Endothelial cell of umbilical vein (primary cell): Measurements from ENCODE around the gene C1RL. TPM values are rescaled to one million over a fixed set of nuclear protein-coding genes. Genes with fewer than 3 reads are reported as not detected.

Source experiments
- BruUV-seq: library from RNA; stranded (reverse); fragments of 400-500 nt; replicated peaks from 2 replicates; lab custom pipeline; 2021; lab: Mats Ljungman, UMichigan
- CTCF ChIA-PET: fragments of 300-600, 350-600 bp; sonication (Branson Sonifier 250); formaldehyde crosslinking; loops from one replicate; lab custom pipeline; 2021; ENCODE audit warnings: antibody characterized with exemption, inconsistent platforms; lab: Charles Lee
- POLR2A ChIA-PET: fragments of 300-600, 350-600 bp; sonication (Branson Sonifier 250); formaldehyde crosslinking; loops from one replicate; lab custom pipeline; 2021; ENCODE audit warnings: antibody characterized with exemption, inconsistent platforms; lab: Charles Lee
- DNase-seq: peaks from one replicate; pipeline ENCODE4 v3.0.0-alpha.2; 2011; ENCODE audit warnings: low read depth, low spot score
- FAIRE-seq: peaks from 2 replicates; lab custom pipeline; 2011; peaks lifted over from hg19 to GRCh38; lab: Jason Lieb, UNC
- H2AFZ ChIP-seq: 2 replicates; pipeline ENCODE4 v1.6.0; 2012; ENCODE audit warnings: low read depth, low read length, control low read depth, inconsistent platforms
- H3K27ac ChIP-seq: 2 replicates; pipeline ENCODE4 v1.5.1; 2011; ENCODE audit warnings: low read depth, mild to moderate bottlenecking, control low read depth, low read length, moderate library complexity; ENCODE audit not compliant: insufficient read depth
- H3K27me3 ChIP-seq, 2 experiments: 2 replicates each; pipeline versions ENCODE4 v1.6.0 to v1.6.1; 2011; ENCODE audit warnings: low read length in 2 of 2, mixed read lengths in 1 of 2; ENCODE audit not compliant: control insufficient read depth in 2 of 2, insufficient read depth in 2 of 2
- H3K36me3 ChIP-seq, 2 experiments: 2 replicates in 1 of 2; 3 replicates in 1 of 2; pipeline ENCODE4 v1.5.1; 2011; ENCODE audit warnings: low read length in 2 of 2, mild to moderate bottlenecking in 1 of 2, moderate library complexity in 1 of 2; ENCODE audit not compliant: control insufficient read depth in 2 of 2, insufficient read depth in 2 of 2; ENCODE audit errors: extremely low read depth in 1 of 2
- H3K4me1 ChIP-seq: 3 replicates; pipeline ENCODE4 v1.5.1; 2011; ENCODE audit warnings: mild to moderate bottlenecking, low read length; ENCODE audit not compliant: control insufficient read depth, insufficient read depth; ENCODE audit errors: extremely low read depth
- H3K4me2 ChIP-seq: 2 replicates; pipeline ENCODE4 v1.6.1; 2011; ENCODE audit warnings: low read length, control low read depth, mixed read lengths; ENCODE audit not compliant: insufficient read depth
- H3K4me3 ChIP-seq, 3 experiments: fragments of 200-600 bp in 1 of 3; sonication (generic), shearing (Covaris generic) in 1 of 3; replicated peaks in 1 of 3; 2 replicates each; pipeline ENCODE4 v1.5.1; 2011 to 2016; ENCODE audit warnings: control low read depth in 3 of 3, low read length in 3 of 3, mild to moderate bottlenecking in 2 of 3, inconsistent platforms in 1 of 3, low read depth in 1 of 3, moderate library complexity in 1 of 3; ENCODE audit not compliant: insufficient read depth in 1 of 3
- H3K79me2 ChIP-seq: 2 replicates; pipeline ENCODE4 v1.6.0; 2012; ENCODE audit warnings: low read length, inconsistent platforms; ENCODE audit not compliant: control insufficient read depth, insufficient read depth
- H3K9ac ChIP-seq: replicated peaks from 2 replicates; pipeline ENCODE3; 2011; ENCODE audit warnings: low read length, control low read depth; ENCODE audit not compliant: insufficient read depth; ENCODE audit errors: extremely low read depth
- H3K9me1 ChIP-seq: replicated peaks from 3 replicates; pipeline ENCODE4 v1.6.0; 2011; ENCODE audit warnings: mild to moderate bottlenecking, low read length; ENCODE audit not compliant: control insufficient read depth, insufficient read depth; ENCODE audit errors: extremely low read depth
- H3K9me3 ChIP-seq: replicated peaks from 2 replicates; pipeline ENCODE4 v1.5.1; 2012; ENCODE audit warnings: low read length, inconsistent platforms; ENCODE audit not compliant: control insufficient read depth, insufficient read depth
- H4K20me1 ChIP-seq: replicated peaks from 2 replicates; pipeline ENCODE3; 2011; ENCODE audit warnings: mild to moderate bottlenecking, low read length; ENCODE audit not compliant: control insufficient read depth, insufficient read depth; ENCODE audit errors: extremely low read depth
- CTCF ChIP-seq, 2 donors: IDR thresholded peaks; 1 replicate in 1 of 2; 2 replicates in 1 of 2; pipeline ENCODE4 v1.5.1; 2011; ENCODE audit warnings: low read length in 2 of 2, mild to moderate bottlenecking in 2 of 2, moderate library complexity in 2 of 2, control low read depth in 1 of 2, inconsistent platforms in 1 of 2, low read depth in 1 of 2; ENCODE audit not compliant: insufficient read depth in 1 of 2; ENCODE audit errors: extremely low read depth in 1 of 2
- EZH2 ChIP-seq: IDR thresholded peaks from 2 replicates; pipeline ENCODE4 v1.6.1; 2012; ENCODE audit warnings: borderline replicate concordance, low read depth, mild to moderate bottlenecking, moderate library complexity, low read length, inconsistent platforms; ENCODE audit not compliant: severe bottlenecking
- FOS ChIP-seq: IDR thresholded peaks from 2 replicates; pipeline ENCODE4 v1.6.1; 2011; ENCODE audit warnings: mild to moderate bottlenecking, low read length, moderate library complexity, borderline replicate concordance; ENCODE audit not compliant: insufficient read depth
- GATA2 ChIP-seq: IDR thresholded peaks from 2 replicates; pipeline ENCODE4 v1.7.0; 2011; ENCODE audit warnings: low read depth, mild to moderate bottlenecking, moderate library complexity, mixed read lengths, low read length; ENCODE audit not compliant: insufficient read length, insufficient read depth
- JUN ChIP-seq: IDR thresholded peaks from 2 replicates; pipeline ENCODE4 v1.6.1; 2011; ENCODE audit warnings: borderline replicate concordance, low read depth; ENCODE audit not compliant: insufficient read length, insufficient read depth
- MAX ChIP-seq: IDR thresholded peaks from 2 replicates; pipeline ENCODE4 v1.6.1; 2011; ENCODE audit not compliant: insufficient read depth, insufficient read length
- MYC ChIP-seq: IDR thresholded peaks from one replicate; pipeline ENCODE4 v1.6.1; 2011; ENCODE audit warnings: mild to moderate bottlenecking, low read depth, low read length
- POLR2A ChIP-seq: IDR thresholded peaks from 2 replicates; pipeline ENCODE4 v1.6.1; 2012; ENCODE audit warnings: low read depth, mild to moderate bottlenecking, control low read depth, low read length
- POLR2AphosphoS5 ChIP-seq: IDR thresholded peaks from 2 replicates; pipeline ENCODE4 v1.6.1; 2012; ENCODE audit warnings: low read depth, mild to moderate bottlenecking, control low read depth, low read length, moderate library complexity; ENCODE audit not compliant: insufficient read depth
- dilution Hi-C: fragments of 300-500 bp; cut with MboI; formaldehyde crosslinking; loops from one replicate; pipeline ENCODE4 v1.15.0; 2019; ENCODE audit warnings: low sequenced_read_pairs; ENCODE audit not compliant: extremely low pct_ligation_motif_present
- intact Hi-C: fragments of 100-400 bp; cut with micrococcal nuclease; formaldehyde crosslinking; loops from one replicate; pipeline ENCODE4 v1.10.0; 2022
- polyA plus RNA-seq, 4 experiments: library from polyadenylated mRNA; depleted of rRNA in 3 of 4; stranded (reverse) in 3 of 4; unstranded in 1 of 4; fragments of >200 nt; gene quantifications; 2 replicates each; pipeline versions ENCODE4 v1.2.1 to v1.2.3, GENCODE V29; 2011 to 2012; ENCODE audit warnings: missing spikeins in 1 of 4
- total RNA-seq: library from RNA; stranded (reverse); gene quantifications from 2 replicates; pipeline ENCODE4 v1.2.3, GENCODE V29; 2021

The C1RL gene
- total and polyA plus RNA-seq, 2 donors (not counting 3 experiments of a cell fraction or from before 2014, with no cell fraction given) = 20.9 to 25.0 TPM

- Histone ChIP-seq H2AFZ (no peak overlapping the region), H3K36me3 (peaks cover 0 to 8% of the 10 kb centered on the region in 2 experiments), H4K20me1 (no peaks in the 10 kb centered on the region), H3K27ac (no peak overlapping the region), H3K4me3 (no peak overlapping the region), H3K9ac (no peak overlapping the region), H3K27me3 (peaks cover 0 to 2% of the 10 kb centered on the region in 2 experiments), H3K4me1 (no peaks in the 10 kb centered on the region), H3K79me2 (no peaks in the 10 kb centered on the region), H3K9me1 (no peaks in the 10 kb centered on the region), H3K4me2 (no peak overlapping the region), H3K9me3 (no peaks in the 10 kb centered on the region)
- intact Hi-C loops (no loop called here), dilution Hi-C loops (no loop called here)
- ChIA-PET POLR2A (no interaction called here), CTCF (interaction anchor here (1.0 to 1.7 kb wide), 3 partner anchors 11 to 14 kb away, joined by 3 to 5 read pairs (median 4); no protein-coding TSS in a partner anchor)
- DNase-seq = no peak
- no TSS peak for BruUV-seq
- TF ChIP-seq MYC (no peak), POLR2AphosphoS5 (no peak), POLR2A (no peak), CTCF (IDR thresholded peaks at IDR 0.05; ENCODE audit: extremely low read depth in 1 of 2, insufficient read depth in 1 of 2, low read depth in 1 of 2, low read length in 2 of 2) (no peak), JUN (no peak), EZH2 (no peak), GATA2 (no peak), FOS (no peak), MAX (no peak)
- no peak for FAIRE-seq
Measured at GRCh38 chr12:7156259-7157197, 47.5 kb upstream of the C1RL start.
